Measurements from ENCODE around the gene SYCP2. TPM values are rescaled to one million over a fixed set of nuclear protein-coding genes. Genes with fewer than 3 reads are reported as not detected.

The SYCP2 gene
- total and polyA plus RNA-seq, 12 donors, result 0.28 to 2.7 (median 1.1) TPM

GRCh38 chr20:59880198-59880597, 53.2 kb downstream of the SYCP2 start:
- DNase-seq, result no peak
- 88 to 97% (median 89%) methylated on average over 1 of the region's 1 CpG for WGBS, 4 donors
- Histone ChIP-seq H3K27ac (no peak overlapping the region), H3K4me3 (no peak overlapping the region), H3K4me1 (replicated peaks in 1 of 2) (no peaks in the 10 kb centered on the region), H3K9me3 (replicated peaks in 1 of 3) (no peaks in the 10 kb centered on the region), H3K36me3 (replicated peaks in 1 of 2) (no peaks in the 10 kb centered on the region), H3K27me3 (no peaks in the 10 kb centered on the region)
- intact Hi-C loops (cut with DNase I), result no loop called here
- TF ChIP-seq CTCF (IDR thresholded peaks at IDR 0.05) (no peak), POLR2A (IDR thresholded peaks at IDR 0.05) (no peak)

- no peak for DNase-seq
- no peaks in the 10 kb centered on the region for H3K4me1 ChIP-seq (replicated peaks in 1 of 2)
- H3K36me3 ChIP-seq (replicated peaks in 1 of 2), result no peaks in the 10 kb centered on the region
- intact Hi-C loops (cut with DNase I), result no loop called here
- H3K27me3 ChIP-seq, result no peaks in the 10 kb centered on the region
- no peak overlapping the region for H3K4me3 ChIP-seq
- WGBS, 4 donors, result 68 to 82% (median 79%) methylated on average over 1 of the region's 1 CpG
- no peak for TF ChIP-seq POLR2A (IDR thresholded peaks at IDR 0.05)
- no peak for TF ChIP-seq CTCF (IDR thresholded peaks at IDR 0.05)
- H3K9me3 ChIP-seq (replicated peaks in 1 of 3), result peaks cover 0 to 7% (median 0%) of the 10 kb centered on the region in 3 donors
- no peak overlapping the region for H3K27ac ChIP-seq
Observed at GRCh38 chr20:59873409-59873808, 60.0 kb downstream of the SYCP2 start.

GRCh38 chr20:59871096-59871495, 62.3 kb downstream of the SYCP2 start:
- Histone ChIP-seq H3K27me3 (no peaks in the 10 kb centered on the region), H3K27ac (no peak overlapping the region), H3K4me3 (no peak overlapping the region), H3K36me3 (replicated peaks in 1 of 2) (no peaks in the 10 kb centered on the region), H3K9me3 (replicated peaks in 1 of 3) (peaks cover 0 to 7% (median 0%) of the 10 kb centered on the region in 3 donors), H3K4me1 (replicated peaks in 1 of 2) (no peaks in the 10 kb centered on the region)
- WGBS, 4 donors, result 63 to 88% (median 77%) methylated on average over 1 of the region's 1 CpG
- intact Hi-C loops (cut with DNase I), result no loop called here
- no peak for DNase-seq
- TF ChIP-seq POLR2A (IDR thresholded peaks at IDR 0.05), result no peak
- TF ChIP-seq CTCF (IDR thresholded peaks at IDR 0.05), result no peak

- intact Hi-C loops (cut with DNase I), result no loop called here
- Histone ChIP-seq H3K27me3 (no peaks in the 10 kb centered on the region), H3K4me1 (replicated peaks in 1 of 2) (no peaks in the 10 kb centered on the region), H3K27ac (no peak overlapping the region), H3K4me3 (no peak overlapping the region), H3K9me3 (replicated peaks in 1 of 3) (no peaks in the 10 kb centered on the region), H3K36me3 (replicated peaks in 1 of 2) (no peaks in the 10 kb centered on the region)
- no peak for DNase-seq
- WGBS, 4 donors, result 67 to 82% (median 70%) methylated on average over 3 of the region's 3 CpGs
- TF ChIP-seq POLR2A (IDR thresholded peaks at IDR 0.05) (no peak), CTCF (IDR thresholded peaks at IDR 0.05) (no peak)
Observed at GRCh38 chr20:59866338-59866737, 67.1 kb downstream of the SYCP2 start.

All from adrenal gland (tissue), 12 donors.